Activated T-cell treated with anti-CD3 and anti-CD28 coated beads for 48 hours (primary cell): ENCODE measurements around the gene ZBED3.
"Not testable (repeated sequence)": the region's sequence is repeated elsewhere in the genome, so short reads cannot be mapped to it uniquely, and the experiment has no call there.

Source experiments
- DNase-seq: peaks from one replicate; pipeline ENCODE4 v3.0.0-alpha.2; 2020; ENCODE audit warnings: low read depth

The ZBED3 gene

GRCh38 chr5:77086689-77087483 is at the start of gene ZBED3:
ZBED3 (minus strand) TSS chr5:77087285; CDS start chr5:77077878, 9,407 bp downstream.
- peak; percentile 38 for DNase-seq

GRCh38 chr5:77133061-77133758 is 46.1 kb upstream of the ZBED3 start:
- DNase-seq, result no peak

- no peak for DNase-seq
Observed at GRCh38 chr5:77131361-77131760, 44.3 kb upstream of the ZBED3 start.

GRCh38 chr5:77129391-77129990 is 42.4 kb upstream of the ZBED3 start:
- peak; percentile 3 for DNase-seq

GRCh38 chr5:77128411-77129061 is 41.5 kb upstream of the ZBED3 start:
- no peak for DNase-seq

- no peak for DNase-seq
Observed at GRCh38 chr5:77123057-77123456, 36.0 kb upstream of the ZBED3 start.

- no peak for DNase-seq
Observed at GRCh38 chr5:77120706-77121105, 33.6 kb upstream of the ZBED3 start.

GRCh38 chr5:77120086-77120485 is 33.0 kb upstream of the ZBED3 start:
- no peak for DNase-seq

- no peak for DNase-seq
Observed at GRCh38 chr5:77117161-77117560, 30.1 kb upstream of the ZBED3 start.

- not testable (repeated sequence) for DNase-seq
Observed at GRCh38 chr5:77107035-77107434, 19.9 kb upstream of the ZBED3 start.

GRCh38 chr5:77104813-77105212 is 17.7 kb upstream of the ZBED3 start:
- no peak for DNase-seq

GRCh38 chr5:77103457-77103856 is 16.4 kb upstream of the ZBED3 start:
- no peak for DNase-seq

- no peak for DNase-seq
Observed at GRCh38 chr5:77102549-77102948, 15.5 kb upstream of the ZBED3 start.

- DNase-seq, result no peak
Observed at GRCh38 chr5:77101298-77101697, 14.2 kb upstream of the ZBED3 start.

- no peak for DNase-seq
Observed at GRCh38 chr5:77095189-77095588, 8.1 kb upstream of the ZBED3 start.

- DNase-seq, result no peak
Observed at GRCh38 chr5:77087484-77088261, 588 bp upstream of the ZBED3 start.

- no peak for DNase-seq
Observed at GRCh38 chr5:77086368-77086688, 757 bp downstream of the ZBED3 start.

- no peak for DNase-seq
Observed at GRCh38 chr5:77083088-77083487, 4.0 kb downstream of the ZBED3 start.

GRCh38 chr5:77082280-77082679 is 4.8 kb downstream of the ZBED3 start:
- DNase-seq, result no peak

GRCh38 chr5:77080905-77081304 is 6.2 kb downstream of the ZBED3 start:
- DNase-seq, result no peak

GRCh38 chr5:77080479-77080878 is 6.6 kb downstream of the ZBED3 start:
- DNase-seq, result not testable (repeated sequence)

- DNase-seq, result no peak
Observed at GRCh38 chr5:77077829-77078176, 9.3 kb downstream of the ZBED3 start.
